Measurements from ENCODE around the gene IFI27L1. TPM values are rescaled to one million over a fixed set of nuclear protein-coding genes. Genes with fewer than 3 reads are reported as not detected.
A peak's percentile ranks its signal among the peaks of the same experiment; 100 is the strongest.

The IFI27L1 gene
- total RNA-seq, 4 donors from 2014 or later, result 6.2 to 22.6 (median 10.3) TPM

DNA sequence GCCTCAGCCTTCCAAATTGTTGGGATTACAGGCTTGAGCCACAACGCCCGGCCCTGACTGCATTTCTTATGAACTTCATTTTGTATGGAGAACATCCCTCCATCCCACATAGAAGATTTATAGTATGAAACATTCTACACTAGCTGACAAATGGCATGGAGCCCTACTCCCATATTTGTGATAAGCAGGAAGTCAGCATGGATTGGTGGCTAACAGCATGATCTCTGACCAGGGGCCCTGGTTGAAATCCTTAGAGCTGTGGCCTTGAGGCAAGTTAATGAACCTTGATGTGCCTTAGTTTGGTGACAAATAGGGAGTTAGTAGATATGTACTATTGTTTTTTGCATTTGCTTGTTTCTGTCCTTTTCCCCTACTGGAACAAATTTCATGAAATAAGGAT lies 12.3 kb downstream of the IFI27L1 start:
- no peak overlapping the region for H3K4me3 ChIP-seq (ENCODE audit: low read depth, poor library complexity, severe bottlenecking)
- no peak for TF ChIP-seq POLR2A (IDR thresholded peaks at IDR 0.05)
- TF ChIP-seq, protein P1, sequence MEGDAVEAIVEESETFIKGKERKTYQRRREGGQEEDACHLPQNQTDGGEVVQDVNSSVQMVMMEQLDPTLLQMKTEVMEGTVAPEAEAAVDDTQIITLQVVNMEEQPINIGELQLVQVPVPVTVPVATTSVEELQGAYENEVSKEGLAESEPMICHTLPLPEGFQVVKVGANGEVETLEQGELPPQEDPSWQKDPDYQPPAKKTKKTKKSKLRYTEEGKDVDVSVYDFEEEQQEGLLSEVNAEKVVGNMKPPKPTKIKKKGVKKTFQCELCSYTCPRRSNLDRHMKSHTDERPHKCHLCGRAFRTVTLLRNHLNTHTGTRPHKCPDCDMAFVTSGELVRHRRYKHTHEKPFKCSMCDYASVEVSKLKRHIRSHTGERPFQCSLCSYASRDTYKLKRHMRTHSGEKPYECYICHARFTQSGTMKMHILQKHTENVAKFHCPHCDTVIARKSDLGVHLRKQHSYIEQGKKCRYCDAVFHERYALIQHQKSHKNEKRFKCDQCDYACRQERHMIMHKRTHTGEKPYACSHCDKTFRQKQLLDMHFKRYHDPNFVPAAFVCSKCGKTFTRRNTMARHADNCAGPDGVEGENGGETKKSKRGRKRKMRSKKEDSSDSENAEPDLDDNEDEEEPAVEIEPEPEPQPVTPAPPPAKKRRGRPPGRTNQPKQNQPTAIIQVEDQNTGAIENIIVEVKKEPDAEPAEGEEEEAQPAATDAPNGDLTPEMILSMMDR (IDR thresholded peaks at IDR 0.05), result no peak
- 92 to 97% methylated on average over 2 of the region's 2 CpGs for WGBS, 2 donors
- DNase-seq (ENCODE audit: low spot score in 2 of 2), result no peak
- intact Hi-C loops (cut with DNase I; ENCODE audit: low total_unique reads), result no loop called here

DNA sequence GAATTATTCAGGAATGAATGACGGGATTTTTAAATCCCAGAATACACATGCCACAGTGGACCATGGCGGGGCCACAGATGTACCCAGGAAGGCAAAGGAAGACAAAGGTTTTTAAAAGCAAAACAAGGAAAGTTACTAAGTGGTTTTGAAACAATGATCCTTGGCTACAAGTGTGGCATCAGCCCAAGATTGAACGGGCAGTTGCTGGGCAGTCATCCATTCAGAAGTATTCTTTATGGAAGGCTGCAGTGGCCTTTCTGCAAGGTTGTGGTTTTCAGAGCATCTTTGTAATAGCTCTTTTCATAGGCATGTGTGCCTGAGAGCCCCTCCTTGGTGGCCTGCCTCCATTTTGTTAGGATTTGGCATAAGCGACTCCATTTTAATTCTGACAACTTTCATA lies 16.0 kb downstream of the IFI27L1 start:
- no peak for TF ChIP-seq POLR2A (IDR thresholded peaks at IDR 0.05)
- intact Hi-C loops (cut with DNase I; ENCODE audit: low total_unique reads), result no loop called here
- WGBS, 2 donors, result 92 to 97% methylated on average over 4 of the region's 4 CpGs
- no peak for DNase-seq (ENCODE audit: low spot score in 2 of 2)
- H3K4me3 ChIP-seq (ENCODE audit: low read depth, poor library complexity, severe bottlenecking), result no peak overlapping the region

DNA sequence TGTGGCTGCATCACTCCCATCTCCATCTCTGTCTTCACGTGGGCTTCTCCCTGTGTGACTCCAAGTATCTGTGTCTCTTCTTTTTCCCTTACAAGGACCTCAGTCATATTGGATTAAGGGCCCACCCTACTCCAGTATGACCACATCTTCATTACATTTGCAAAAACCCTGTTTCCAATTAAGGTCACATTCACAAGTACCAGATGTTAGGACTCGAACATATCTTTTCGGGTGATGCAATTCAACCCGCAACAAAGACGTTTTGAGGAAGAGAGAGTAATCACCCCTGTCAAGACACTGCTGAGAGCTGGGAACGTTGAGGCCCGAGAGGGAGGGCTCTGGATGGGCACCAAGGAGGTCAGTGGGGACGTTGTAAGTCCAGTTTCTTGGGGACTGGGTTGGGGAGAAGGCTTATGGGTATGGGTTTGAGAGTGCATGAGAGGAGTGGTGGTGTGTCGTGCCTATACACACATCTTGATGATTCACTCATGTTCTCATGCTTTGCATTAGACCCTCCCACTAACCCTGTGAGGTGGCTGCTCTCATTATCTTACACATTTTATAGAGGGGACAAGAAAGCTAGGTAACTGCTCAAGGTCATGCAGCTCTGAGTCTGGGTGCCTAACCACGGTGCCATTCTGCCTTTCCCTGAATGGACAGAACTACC lies 17.3 kb downstream of the IFI27L1 start:
- intact Hi-C loops (cut with DNase I; ENCODE audit: low total_unique reads), result no loop called here
- DNase-seq (ENCODE audit: low spot score in 2 of 2), result no peak
- WGBS, 2 donors, result 46 to 64% methylated on average over 10 of the region's 10 CpGs
- no peak overlapping the region for H3K4me3 ChIP-seq (ENCODE audit: low read depth, poor library complexity, severe bottlenecking)
- TF ChIP-seq POLR2A (IDR thresholded peaks at IDR 0.05), result no peak
- TF ChIP-seq, protein P1 (IDR thresholded peaks at IDR 0.05), result no peak

DNA sequence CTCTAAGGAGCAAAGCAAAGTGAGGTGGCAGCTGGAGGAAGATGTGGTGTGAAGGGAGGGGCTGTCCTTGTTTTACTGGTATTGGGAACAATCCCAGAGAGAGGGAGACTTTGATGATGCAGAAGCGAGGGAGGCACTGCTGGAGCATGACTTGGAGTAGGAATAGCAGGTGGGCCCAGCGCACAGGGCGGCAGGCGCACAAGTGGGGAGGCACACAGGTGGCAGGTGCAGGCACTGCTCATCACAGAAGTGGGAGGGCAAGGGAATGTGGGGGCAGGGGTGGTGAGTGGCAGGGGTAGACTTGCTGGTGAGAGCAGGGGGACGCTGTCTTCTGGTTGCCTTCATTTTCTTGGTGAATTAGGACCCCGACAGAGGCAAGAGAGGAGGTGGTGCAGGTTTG lies 17.9 kb downstream of the IFI27L1 start:
- 78 to 92% methylated on average over 6 of the region's 6 CpGs for WGBS, 2 donors
- TF ChIP-seq POLR2A (IDR thresholded peaks at IDR 0.05), result no peak
- TF ChIP-seq, protein P1 (IDR thresholded peaks at IDR 0.05), result no peak
- no peak for DNase-seq (ENCODE audit: low spot score in 2 of 2)
- no peak overlapping the region for H3K4me3 ChIP-seq (ENCODE audit: low read depth, poor library complexity, severe bottlenecking)
- intact Hi-C loops (cut with DNase I; ENCODE audit: low total_unique reads), result no loop called here

DNA sequence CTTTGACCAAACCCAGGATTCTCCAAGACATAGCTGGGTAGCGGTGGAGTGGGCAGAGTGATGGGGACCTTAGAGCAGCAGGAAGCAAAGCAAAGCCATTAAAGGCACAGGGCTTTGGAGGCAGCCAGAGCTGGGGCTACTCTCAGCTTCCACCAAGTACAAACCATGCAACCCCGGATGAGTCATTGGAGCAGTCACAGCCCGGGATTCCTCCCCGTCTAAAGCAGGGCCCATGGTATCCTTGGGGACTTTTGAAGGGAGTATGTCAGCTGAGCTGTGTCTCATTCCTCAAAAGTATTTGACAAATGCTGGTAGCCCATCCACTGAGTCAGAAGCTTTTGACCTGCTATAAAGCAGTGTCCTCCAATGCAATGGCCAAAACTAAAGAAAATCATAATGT lies 19.7 kb downstream of the IFI27L1 start:
- no peak overlapping the region for H3K4me3 ChIP-seq (ENCODE audit: low read depth, poor library complexity, severe bottlenecking)
- DNase-seq (ENCODE audit: low spot score in 2 of 2), result peak in 1 of 2 donors; percentile 54
- intact Hi-C loops (cut with DNase I; ENCODE audit: low total_unique reads), result no loop called here
- 50 to 70% methylated on average over 4 of the region's 4 CpGs for WGBS, 2 donors
- TF ChIP-seq POLR2A (IDR thresholded peaks at IDR 0.05), result no peak
- TF ChIP-seq, protein P1 (IDR thresholded peaks at IDR 0.05), result no peak

DNA sequence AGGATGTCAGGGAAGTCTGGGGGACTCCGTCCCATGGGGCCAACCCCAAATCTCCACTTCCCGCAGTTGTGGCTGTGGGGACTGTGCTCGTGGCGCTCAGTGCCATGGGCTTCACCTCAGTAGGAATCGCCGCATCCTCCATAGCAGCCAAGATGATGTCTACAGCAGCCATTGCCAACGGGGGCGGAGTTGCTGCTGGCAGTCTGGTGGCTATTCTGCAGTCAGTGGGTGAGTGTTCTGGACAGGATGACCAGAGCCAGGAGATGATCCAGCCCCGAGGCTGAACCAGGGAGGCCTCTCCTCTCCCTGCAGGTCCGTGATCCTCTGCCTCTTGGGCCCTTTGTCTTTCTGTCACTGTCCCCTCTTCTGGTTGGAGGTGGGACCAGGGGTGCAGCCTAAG lies 20.6 kb downstream of the IFI27L1 start:
- no peak for TF ChIP-seq POLR2A (IDR thresholded peaks at IDR 0.05)
- TF ChIP-seq, protein P1 (IDR thresholded peaks at IDR 0.05), result no peak
- DNase-seq (ENCODE audit: low spot score in 2 of 2), result no peak
- no peak overlapping the region for H3K4me3 ChIP-seq (ENCODE audit: low read depth, poor library complexity, severe bottlenecking)
- WGBS, 2 donors, result 79 to 82% methylated on average over 10 of the region's 10 CpGs
- intact Hi-C loops (cut with DNase I; ENCODE audit: low total_unique reads), result no loop called here

Measured in lower leg skin (tissue), 4 donors.